Neural crest cell (in vitro differentiated cells): Measurements from ENCODE around the gene SNX14. TPM values are rescaled to one million over a fixed set of nuclear protein-coding genes. Genes with fewer than 3 reads are reported as not detected.

Experiments
- DNase-seq: peaks from one replicate; pipeline ENCODE4 v3.0.0; 2021; ENCODE audit warnings: low read depth, mixed read lengths, low spot score
- H3K27ac Mint-ChIP-seq: one replicate; pipeline ENCODE4 v1.8.0; 2021; ENCODE audit warnings: mild to moderate bottlenecking, mixed read lengths; ENCODE audit not compliant: unreplicated experiment
- H3K27me3 Mint-ChIP-seq: 2 replicates; pipeline ENCODE4 v1.8.0; 2021; ENCODE audit warnings: low read depth, mild to moderate bottlenecking, mixed read lengths
- H3K36me3 Mint-ChIP-seq: 2 replicates; pipeline ENCODE4 v1.8.0; 2021; ENCODE audit warnings: low read depth, mild to moderate bottlenecking, mixed read lengths
- H3K4me1 Mint-ChIP-seq: 2 replicates; pipeline ENCODE4 v1.8.0; 2021; ENCODE audit warnings: mixed read lengths
- H3K4me3 Mint-ChIP-seq: one replicate; pipeline ENCODE4 v1.8.0; 2021; ENCODE audit warnings: mild to moderate bottlenecking, mixed read lengths
- H3K9me3 Mint-ChIP-seq: 2 replicates; pipeline ENCODE4 v1.8.0; 2021; ENCODE audit warnings: mixed read lengths
- total RNA-seq: library from RNA; stranded (reverse); gene quantifications from 2 replicates; pipeline ENCODE4 v1.2.1, GENCODE V29; 2021
- TF ChIP-seq, protein P1 (sequence below): fragments of 200-600 bp; sonication (generic); conservative IDR thresholded peaks from 2 replicates; pipeline ENCODE4 v1.5.0; 2021; ENCODE audit warnings: antibody characterized with exemption, mild to moderate bottlenecking

The SNX14 gene
- total RNA-seq, 1 donor from 2014 or later = 56.4 TPM

DNA sequence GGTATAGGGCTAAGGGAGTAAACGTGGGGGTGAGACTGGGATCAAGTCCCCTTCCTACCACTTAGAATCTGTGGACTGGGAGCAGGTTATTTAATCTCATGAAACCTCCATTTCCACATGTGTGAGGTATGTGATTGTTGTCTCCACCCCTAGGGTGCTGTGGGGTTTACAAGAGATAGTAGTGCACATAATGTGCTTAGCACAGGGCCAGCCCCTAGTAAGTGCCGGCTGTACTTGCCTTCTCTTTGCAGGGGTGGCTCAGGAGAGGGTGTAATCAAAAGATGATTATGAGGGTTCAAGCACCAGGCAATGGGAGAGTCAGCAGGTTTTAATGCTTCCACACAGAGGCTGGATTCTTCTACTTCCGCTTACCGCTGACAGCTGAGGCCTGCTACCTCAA is 136.9 kb downstream of the SNX14 start:
- Mint-ChIP-seq H3K27me3 (peaks cover 69% of the 10 kb centered on the region), H3K4me1 (peaks cover 7% of the 10 kb centered on the region), H3K36me3 (no peaks in the 10 kb centered on the region), H3K4me3 (no peak overlapping the region), H3K9me3 (no peaks in the 10 kb centered on the region), H3K27ac (no peak overlapping the region)
- DNase-seq = no peak
- TF ChIP-seq, protein P1, sequence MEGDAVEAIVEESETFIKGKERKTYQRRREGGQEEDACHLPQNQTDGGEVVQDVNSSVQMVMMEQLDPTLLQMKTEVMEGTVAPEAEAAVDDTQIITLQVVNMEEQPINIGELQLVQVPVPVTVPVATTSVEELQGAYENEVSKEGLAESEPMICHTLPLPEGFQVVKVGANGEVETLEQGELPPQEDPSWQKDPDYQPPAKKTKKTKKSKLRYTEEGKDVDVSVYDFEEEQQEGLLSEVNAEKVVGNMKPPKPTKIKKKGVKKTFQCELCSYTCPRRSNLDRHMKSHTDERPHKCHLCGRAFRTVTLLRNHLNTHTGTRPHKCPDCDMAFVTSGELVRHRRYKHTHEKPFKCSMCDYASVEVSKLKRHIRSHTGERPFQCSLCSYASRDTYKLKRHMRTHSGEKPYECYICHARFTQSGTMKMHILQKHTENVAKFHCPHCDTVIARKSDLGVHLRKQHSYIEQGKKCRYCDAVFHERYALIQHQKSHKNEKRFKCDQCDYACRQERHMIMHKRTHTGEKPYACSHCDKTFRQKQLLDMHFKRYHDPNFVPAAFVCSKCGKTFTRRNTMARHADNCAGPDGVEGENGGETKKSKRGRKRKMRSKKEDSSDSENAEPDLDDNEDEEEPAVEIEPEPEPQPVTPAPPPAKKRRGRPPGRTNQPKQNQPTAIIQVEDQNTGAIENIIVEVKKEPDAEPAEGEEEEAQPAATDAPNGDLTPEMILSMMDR = no peak

Other genes starting within 250 kb of the SNX14 start
- gene NT5E, start 143.8 kb downstream of the SNX14 start, total RNA-seq = 0.28 and 0.43 TPM in 2 replicates
- gene SYNCRIP, start 49.0 kb upstream of the SNX14 start, total RNA-seq = 144 and 146 TPM in 2 replicates